Adipocyte (in vitro differentiated cells): ENCODE data around the gene TPX2.

ENCODE experiments used
- DNase-seq: peaks from one replicate; pipeline ENCODE4 v3.0.0-alpha.2; 2015; ENCODE audit warnings: low read depth
- H3K27me3 ChIP-seq: replicated peaks from 2 replicates; pipeline ENCODE4 v1.7.0; 2013; ENCODE audit warnings: mild to moderate bottlenecking, low read length, moderate library complexity; ENCODE audit not compliant: control insufficient read depth, insufficient read depth
- H3K36me3 ChIP-seq: 2 replicates; pipeline ENCODE4 v1.7.0; 2013; ENCODE audit warnings: low read length, mild to moderate bottlenecking, moderate library complexity; ENCODE audit not compliant: control insufficient read depth, insufficient read depth, severe bottlenecking
- H3K4me1 ChIP-seq: 2 replicates; pipeline ENCODE4 v1.7.0; 2013; ENCODE audit warnings: mild to moderate bottlenecking, low read length, moderate library complexity; ENCODE audit not compliant: control insufficient read depth, insufficient read depth
- H3K4me3 ChIP-seq: 2 replicates; pipeline ENCODE4 v1.7.0; 2013; ENCODE audit warnings: mild to moderate bottlenecking, low read length, moderate library complexity
- H3K9ac ChIP-seq: 2 replicates; pipeline ENCODE4 v1.7.0; 2013; ENCODE audit warnings: mild to moderate bottlenecking, low read length, moderate library complexity
- H3K9me3 ChIP-seq: 2 replicates; pipeline ENCODE4 v1.7.0; 2013; ENCODE audit warnings: mild to moderate bottlenecking, low read length, moderate library complexity; ENCODE audit not compliant: control insufficient read depth

Gene TPX2

DNA sequence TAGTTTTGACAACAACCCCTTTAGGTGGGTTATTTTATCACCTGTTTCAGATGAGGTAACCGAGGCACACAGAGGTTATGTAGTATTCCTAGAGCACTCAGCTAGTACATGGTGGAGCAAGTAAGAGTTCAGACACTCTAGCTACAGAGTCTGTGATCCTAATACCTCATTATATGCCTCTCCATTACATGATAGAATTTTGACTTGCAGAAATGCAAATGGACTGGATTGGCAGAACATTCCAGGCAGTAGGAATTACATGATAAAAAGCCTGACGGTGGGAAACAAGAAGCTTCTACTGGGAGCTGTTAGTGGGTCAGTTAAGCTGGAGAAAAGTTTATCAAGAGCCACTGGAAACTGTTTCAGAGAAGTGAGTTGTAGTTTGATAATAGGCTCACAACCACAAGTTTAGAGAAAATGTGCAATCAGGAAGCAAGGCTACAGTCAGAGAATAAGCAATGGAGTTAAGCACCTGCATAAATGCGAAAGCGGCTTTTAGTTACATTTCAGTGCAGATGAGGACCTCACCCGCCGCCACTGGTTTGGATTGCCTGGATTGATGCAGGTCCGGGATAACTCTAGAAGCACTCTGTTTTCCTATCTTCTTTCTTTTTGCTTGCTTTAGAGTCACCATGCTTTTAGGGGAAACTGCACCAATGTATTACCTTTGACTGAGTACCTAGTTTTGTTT, 45.4 kb downstream of the TPX2 start:
- Histone ChIP-seq H3K36me3 (peaks cover 12% of the 10 kb centered on the region), H3K4me1 (no peaks in the 10 kb centered on the region), H3K4me3 (no peak overlapping the region), H3K27me3 (no peaks in the 10 kb centered on the region), H3K9ac (no peak overlapping the region), H3K9me3 (no peaks in the 10 kb centered on the region)
- DNase-seq = no peak

DNA sequence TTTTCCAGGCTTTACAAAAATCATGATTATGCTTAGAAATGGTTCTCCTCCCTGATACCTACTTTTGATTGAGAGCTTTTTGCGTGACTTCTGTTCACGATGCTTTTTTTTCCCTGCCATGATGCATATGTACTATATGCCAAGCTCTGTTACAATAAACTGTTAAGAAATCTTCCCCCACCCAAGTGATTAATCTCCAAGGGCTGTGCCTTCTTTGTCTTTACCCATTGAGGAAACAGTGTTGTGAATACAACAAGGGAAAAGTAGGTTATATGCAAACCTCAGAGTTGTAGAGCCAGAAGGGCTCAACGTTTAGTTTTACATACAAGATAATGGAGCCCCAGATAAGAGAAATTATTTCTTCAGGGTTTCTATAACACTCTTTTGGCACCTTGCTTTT, 46.0 kb downstream of the TPX2 start:
- no peaks in the 10 kb centered on the region for H3K27me3 ChIP-seq
- DNase-seq = no peak
- H3K4me3 ChIP-seq = no peak overlapping the region
- H3K9ac ChIP-seq = no peak overlapping the region
- no peaks in the 10 kb centered on the region for H3K4me1 ChIP-seq
- H3K36me3 ChIP-seq = peaks cover 12% of the 10 kb centered on the region
- H3K9me3 ChIP-seq = no peaks in the 10 kb centered on the region

DNA sequence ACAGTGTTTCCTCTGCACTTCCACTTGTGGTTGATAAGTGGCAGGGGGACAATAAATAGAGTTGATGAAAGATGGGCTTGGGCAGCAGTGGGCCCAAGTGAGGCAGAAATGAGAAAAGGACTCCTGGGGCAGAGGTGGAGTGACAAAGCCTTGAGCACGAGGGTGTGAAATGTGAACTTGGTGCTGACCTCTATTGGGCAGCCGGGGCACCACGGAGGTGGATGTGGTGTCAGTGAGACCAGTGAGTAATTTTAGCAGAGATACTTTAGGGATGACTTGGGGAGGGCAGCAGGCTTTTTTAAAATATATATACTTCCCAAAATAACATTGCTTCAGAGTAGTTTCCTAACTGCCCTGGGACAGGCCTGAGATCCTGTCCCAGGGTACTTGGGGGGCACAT, 49.5 kb downstream of the TPX2 start:
- Histone ChIP-seq H3K4me1 (no peaks in the 10 kb centered on the region), H3K9me3 (no peaks in the 10 kb centered on the region), H3K27me3 (no peaks in the 10 kb centered on the region), H3K9ac (no peak overlapping the region), H3K4me3 (no peak overlapping the region), H3K36me3 (peaks cover 11% of the 10 kb centered on the region)
- DNase-seq = peak; percentile 28

- Histone ChIP-seq H3K4me3 (no peak overlapping the region), H3K4me1 (no peaks in the 10 kb centered on the region), H3K9ac (no peak overlapping the region), H3K36me3 (no peaks in the 10 kb centered on the region), H3K9me3 (no peaks in the 10 kb centered on the region), H3K27me3 (no peaks in the 10 kb centered on the region)
- peak; percentile 14 for DNase-seq
These were observed 51.3 kb downstream of the TPX2 start for GRCh38 chr20:31790401-31790800.

GRCh38 chr20:31797364-31797763, 58.3 kb downstream of the TPX2 start:
- no peaks in the 10 kb centered on the region for H3K4me1 ChIP-seq
- H3K9me3 ChIP-seq = no peaks in the 10 kb centered on the region
- no peak overlapping the region for H3K4me3 ChIP-seq
- no peak for DNase-seq
- H3K9ac ChIP-seq = no peak overlapping the region
- no peaks in the 10 kb centered on the region for H3K36me3 ChIP-seq
- H3K27me3 ChIP-seq = no peaks in the 10 kb centered on the region

DNA sequence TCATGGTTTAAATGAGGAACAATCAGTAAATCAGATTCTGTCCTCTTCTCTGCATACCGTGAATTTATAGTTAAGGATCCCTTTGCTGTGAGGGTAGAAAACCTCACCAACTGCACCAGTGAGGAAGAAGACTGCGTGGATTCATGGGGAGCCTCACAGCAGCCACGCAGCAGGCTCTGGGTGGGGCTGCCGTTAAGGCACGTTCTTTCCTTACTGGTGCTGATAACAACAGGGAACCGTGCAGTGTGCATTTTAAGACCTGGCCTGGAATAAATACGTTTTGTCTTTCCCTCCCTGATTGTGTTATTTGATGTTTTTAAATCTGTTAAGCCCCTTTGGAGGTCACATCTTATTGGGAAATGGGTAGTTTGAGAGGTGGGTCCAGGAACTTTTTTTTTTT, 62.4 kb downstream of the TPX2 start:
- Histone ChIP-seq H3K36me3 (no peaks in the 10 kb centered on the region), H3K9ac (no peak overlapping the region), H3K9me3 (no peaks in the 10 kb centered on the region), H3K4me1 (no peaks in the 10 kb centered on the region), H3K27me3 (no peaks in the 10 kb centered on the region), H3K4me3 (no peak overlapping the region)
- DNase-seq = no peak

GRCh38 chr20:31803552-31804291, 64.6 kb downstream of the TPX2 start:
- H3K9me3 ChIP-seq = no peaks in the 10 kb centered on the region
- H3K36me3 ChIP-seq = no peaks in the 10 kb centered on the region
- no peak overlapping the region for H3K9ac ChIP-seq
- no peaks in the 10 kb centered on the region for H3K27me3 ChIP-seq
- H3K4me3 ChIP-seq = no peak overlapping the region
- no peaks in the 10 kb centered on the region for H3K4me1 ChIP-seq
- no peak for DNase-seq

GRCh38 chr20:31806564-31807355, 67.7 kb downstream of the TPX2 start:
- Histone ChIP-seq H3K4me1 (peaks cover 8% of the 10 kb centered on the region), H3K4me3 (no peak overlapping the region), H3K27me3 (no peaks in the 10 kb centered on the region), H3K9ac (no peak overlapping the region), H3K9me3 (no peaks in the 10 kb centered on the region), H3K36me3 (no peaks in the 10 kb centered on the region)
- no peak for DNase-seq

- no peak for DNase-seq
- no peaks in the 10 kb centered on the region for H3K9me3 ChIP-seq
- no peaks in the 10 kb centered on the region for H3K27me3 ChIP-seq
- no peak overlapping the region for H3K9ac ChIP-seq
- H3K4me1 ChIP-seq = peaks cover 12% of the 10 kb centered on the region
- no peak overlapping the region for H3K4me3 ChIP-seq
- H3K36me3 ChIP-seq = no peaks in the 10 kb centered on the region
These were observed 69.4 kb downstream of the TPX2 start for GRCh38 chr20:31808481-31808880.

- Histone ChIP-seq H3K27me3 (no peaks in the 10 kb centered on the region), H3K36me3 (no peaks in the 10 kb centered on the region), H3K9me3 (no peaks in the 10 kb centered on the region), H3K4me1 (peaks cover 13% of the 10 kb centered on the region), H3K4me3 (no peak overlapping the region), H3K9ac (no peak overlapping the region)
- no peak for DNase-seq
These were observed 70.6 kb downstream of the TPX2 start for GRCh38 chr20:31809661-31810060.

DNA sequence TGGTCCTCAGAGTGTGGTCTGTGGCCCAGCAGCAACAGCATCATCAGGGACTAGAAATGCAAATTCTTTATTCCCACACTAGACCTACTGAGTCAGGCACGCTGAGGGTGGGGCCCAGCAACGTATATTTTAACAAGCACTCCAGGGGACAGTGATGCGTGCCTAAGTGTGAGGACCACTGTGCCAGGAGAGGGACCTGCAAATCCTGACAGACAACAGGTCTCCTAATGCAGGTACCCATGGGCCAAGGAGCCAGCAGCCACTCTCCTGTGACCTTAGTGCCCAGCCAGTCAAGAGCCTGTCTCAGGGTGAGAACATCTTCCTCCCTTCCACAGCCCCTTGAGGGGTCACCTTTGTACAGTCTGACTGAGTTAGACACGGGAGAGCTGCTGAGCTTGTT, 72.1 kb downstream of the TPX2 start:
- no peak for DNase-seq
- peaks cover 27% of the 10 kb centered on the region for H3K4me1 ChIP-seq
- no peaks in the 10 kb centered on the region for H3K9me3 ChIP-seq
- H3K27me3 ChIP-seq = no peaks in the 10 kb centered on the region
- H3K4me3 ChIP-seq = no peak overlapping the region
- H3K36me3 ChIP-seq = no peaks in the 10 kb centered on the region
- no peak overlapping the region for H3K9ac ChIP-seq
